A673 (cell line): ENCODE results near the gene PODNL1. TPM values are rescaled to one million over a fixed set of nuclear protein-coding genes. Genes with fewer than 3 reads are reported as not detected.

Experiments used
- BruUV-seq: library from RNA; stranded (reverse); fragments of 400-500 nt; replicated peaks from 2 replicates; lab custom pipeline; 2021; lab: Mats Ljungman, UMichigan
- CTCF ChIA-PET: fragments of 300-600 bp; sonication (Branson Sonifier 250); formaldehyde crosslinking; loops from one replicate; lab custom pipeline; 2022; ENCODE audit warnings: antibody characterized with exemption; lab: Charles Lee
- POLR2A ChIA-PET: fragments of 300-600 bp; sonication (Branson Sonifier 250); formaldehyde crosslinking; loops from one replicate; lab custom pipeline; 2022; ENCODE audit warnings: antibody characterized with exemption; ENCODE audit not compliant: low non-redundant PET; lab: Charles Lee
- DNase-seq: peaks from one replicate; pipeline ENCODE4 v3.0.0-alpha.2; 2015; ENCODE audit warnings: low spot score
- H3K27ac ChIP-seq: fragments of 200-600 bp; sonication (generic); 2 replicates; pipeline ENCODE4 v1.5.1; 2016; ENCODE audit warnings: mixed run types, low read depth, mild to moderate bottlenecking, mixed read lengths, antibody characterized with exemption, low read length; ENCODE audit not compliant: poor library complexity, severe bottlenecking
- H3K27me3 ChIP-seq: fragments of 200-600 bp; sonication (generic); replicated peaks from 2 replicates; pipeline ENCODE4 v1.6.1; 2017; ENCODE audit warnings: mixed run types, low read depth, mild to moderate bottlenecking, mixed read lengths, antibody characterized with exemption, low read length; ENCODE audit not compliant: insufficient read depth, poor library complexity
- H3K36me3 ChIP-seq: fragments of 200-600 bp; sonication (generic); 2 replicates; pipeline ENCODE4 v1.6.1; 2016; ENCODE audit warnings: mixed run types, mild to moderate bottlenecking, mixed read lengths, antibody characterized with exemption, low read length; ENCODE audit not compliant: insufficient read depth, poor library complexity, severe bottlenecking
- H3K4me1 ChIP-seq: fragments of 200-600 bp; sonication (generic); 2 replicates; pipeline ENCODE4 v1.6.1; 2017; ENCODE audit warnings: mixed run types, mild to moderate bottlenecking, mixed read lengths, antibody characterized with exemption, low read length; ENCODE audit not compliant: insufficient read depth, poor library complexity, severe bottlenecking
- H3K4me3 ChIP-seq: fragments of 200-600 bp; sonication (generic); 2 replicates; pipeline ENCODE4 v1.5.1; 2016; ENCODE audit warnings: low read depth, mixed run types, mild to moderate bottlenecking, mixed read lengths, low read length; ENCODE audit not compliant: poor library complexity, severe bottlenecking
- H3K9me3 ChIP-seq: fragments of 200-600 bp; sonication (generic); 2 replicates; pipeline ENCODE4 v1.6.1; 2016; ENCODE audit warnings: mixed run types, low read depth, mild to moderate bottlenecking, mixed read lengths, antibody characterized with exemption, low read length; ENCODE audit not compliant: poor library complexity, severe bottlenecking
- EZH2 ChIP-seq: fragments of 200-600 bp; sonication (generic); IDR thresholded peaks from 2 replicates; pipeline ENCODE4 v1.6.1; 2017; ENCODE audit warnings: borderline replicate concordance, low read depth, mild to moderate bottlenecking, mixed read lengths, antibody characterized with exemption, low read length; ENCODE audit not compliant: poor library complexity, severe bottlenecking
- intact Hi-C: fragments of 100-400 bp; cut with micrococcal nuclease; formaldehyde crosslinking; loops from one replicate; pipeline ENCODE4 v1.10.0; 2022; ENCODE audit not compliant: unreplicated experiment
- total RNA-seq: library from RNA; stranded (reverse); gene quantifications from 2 replicates; pipeline ENCODE4 v1.2.3, GENCODE V29; 2021
- TF ChIP-seq, protein P1 (sequence below): fragments of 300-800, 200-600 bp; sonication (generic); conservative IDR thresholded peaks from 2 replicates; pipeline ENCODE4 v1.5.1; 2017; ENCODE audit warnings: low read depth, mild to moderate bottlenecking, antibody characterized with exemption, low read length, moderate library complexity, mixed read lengths

Gene PODNL1
- total RNA-seq, 1 experiment from 2014 or later = not detected

- Histone ChIP-seq H3K4me1 (no peaks in the 10 kb centered on the region), H3K27me3 (no peaks in the 10 kb centered on the region), H3K36me3 (no peaks in the 10 kb centered on the region), H3K9me3 (no peaks in the 10 kb centered on the region), H3K4me3 (no peak overlapping the region), H3K27ac (no peak overlapping the region)
- TF ChIP-seq, protein P1, sequence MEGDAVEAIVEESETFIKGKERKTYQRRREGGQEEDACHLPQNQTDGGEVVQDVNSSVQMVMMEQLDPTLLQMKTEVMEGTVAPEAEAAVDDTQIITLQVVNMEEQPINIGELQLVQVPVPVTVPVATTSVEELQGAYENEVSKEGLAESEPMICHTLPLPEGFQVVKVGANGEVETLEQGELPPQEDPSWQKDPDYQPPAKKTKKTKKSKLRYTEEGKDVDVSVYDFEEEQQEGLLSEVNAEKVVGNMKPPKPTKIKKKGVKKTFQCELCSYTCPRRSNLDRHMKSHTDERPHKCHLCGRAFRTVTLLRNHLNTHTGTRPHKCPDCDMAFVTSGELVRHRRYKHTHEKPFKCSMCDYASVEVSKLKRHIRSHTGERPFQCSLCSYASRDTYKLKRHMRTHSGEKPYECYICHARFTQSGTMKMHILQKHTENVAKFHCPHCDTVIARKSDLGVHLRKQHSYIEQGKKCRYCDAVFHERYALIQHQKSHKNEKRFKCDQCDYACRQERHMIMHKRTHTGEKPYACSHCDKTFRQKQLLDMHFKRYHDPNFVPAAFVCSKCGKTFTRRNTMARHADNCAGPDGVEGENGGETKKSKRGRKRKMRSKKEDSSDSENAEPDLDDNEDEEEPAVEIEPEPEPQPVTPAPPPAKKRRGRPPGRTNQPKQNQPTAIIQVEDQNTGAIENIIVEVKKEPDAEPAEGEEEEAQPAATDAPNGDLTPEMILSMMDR = no peak
- CTCF ChIA-PET = no interaction called here
- no TSS peak for BruUV-seq
- no peak for DNase-seq
- intact Hi-C loops = no loop called here
- POLR2A ChIA-PET = no interaction called here
Observed at GRCh38 chr19:13887018-13887436, 51.2 kb downstream of the PODNL1 start.

DNA sequence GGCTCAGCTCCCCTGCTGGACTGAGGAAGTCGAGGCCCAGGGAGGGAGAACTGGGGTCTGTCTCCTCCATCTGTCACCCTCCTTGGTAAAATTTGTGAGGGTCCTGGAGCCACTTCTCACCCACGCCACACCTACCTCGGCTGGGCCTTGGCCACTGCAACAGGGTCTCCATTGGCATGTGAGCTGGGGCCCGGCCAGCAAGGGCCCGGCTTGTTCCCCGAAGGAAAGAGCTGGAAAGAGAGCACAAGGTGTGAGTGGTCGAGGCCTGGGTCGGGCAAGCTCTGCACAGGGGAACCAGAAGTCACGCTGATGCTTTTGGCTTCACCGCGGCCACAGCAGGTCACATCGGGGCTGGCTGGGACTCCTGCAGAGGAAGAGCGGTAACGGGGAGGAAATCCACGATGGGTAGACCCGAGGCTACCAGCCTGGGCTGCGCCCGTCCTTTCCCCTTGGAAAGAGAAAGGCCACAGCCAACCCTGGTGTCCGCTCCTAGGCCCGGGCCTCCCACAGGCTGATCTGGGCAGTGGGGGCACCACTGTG is 52.3 kb downstream of the PODNL1 start:
- no peak for DNase-seq
- no TSS peak for BruUV-seq
- Histone ChIP-seq H3K4me1 (peaks cover 6% of the 10 kb centered on the region), H3K27me3 (no peaks in the 10 kb centered on the region), H3K4me3 (no peak overlapping the region), H3K36me3 (no peaks in the 10 kb centered on the region), H3K27ac (no peak overlapping the region), H3K9me3 (no peaks in the 10 kb centered on the region)
- TF ChIP-seq, protein P1 = no peak
- no peak for TF ChIP-seq EZH2
- ChIA-PET CTCF (no interaction called here), POLR2A (no interaction called here)
- intact Hi-C loops = no loop called here

- peaks cover 13% of the 10 kb centered on the region for H3K4me1 ChIP-seq
- intact Hi-C loops = loop anchor here (5.0 kb wide), 3 partner anchors 147 to 597 kb away; partner anchors contain the start of genes ASF1B and IL27RA
- no TSS peak for BruUV-seq
- CTCF ChIA-PET = no interaction called here
- TF ChIP-seq, protein P1 = no peak
- no peak for TF ChIP-seq EZH2
- no peaks in the 10 kb centered on the region for H3K27me3 ChIP-seq
- POLR2A ChIA-PET = interaction anchor here (0.7 kb wide), 1 partner anchor 307 kb away, joined by 7 read pairs; no protein-coding TSS in a partner anchor
- no peaks in the 10 kb centered on the region for H3K36me3 ChIP-seq
- H3K27ac ChIP-seq = no peak overlapping the region
- no peak for DNase-seq
- H3K9me3 ChIP-seq = no peaks in the 10 kb centered on the region
- H3K4me3 ChIP-seq = no peak overlapping the region
Observed at GRCh38 chr19:13884726-13885591, 53.3 kb downstream of the PODNL1 start.
